ENCODE data around the gene MEAK7.

MEAK7 gene

DNA sequence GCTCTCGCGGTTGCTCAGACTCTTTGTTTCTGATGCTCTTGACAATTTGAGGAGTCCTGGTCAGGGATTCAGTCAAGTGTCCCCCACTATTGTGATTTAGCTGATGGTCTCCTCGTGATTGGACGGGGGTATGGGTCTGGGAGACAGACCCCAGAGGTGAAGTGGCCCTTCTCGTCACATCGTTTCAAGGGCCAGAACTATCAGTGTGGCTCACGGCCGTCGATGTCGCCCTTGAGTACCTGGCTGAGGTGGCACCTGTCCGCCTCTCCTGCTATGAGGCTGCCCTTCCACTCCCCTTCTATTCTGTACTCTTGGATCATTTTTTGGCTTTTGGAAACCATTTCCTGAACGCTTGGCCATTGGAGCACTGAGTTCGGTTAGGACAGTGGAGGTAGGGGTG lies 7.4 kb upstream of the MEAK7 start:
- DNase-seq (ENCODE audit: low read depth), result no peak

DNA sequence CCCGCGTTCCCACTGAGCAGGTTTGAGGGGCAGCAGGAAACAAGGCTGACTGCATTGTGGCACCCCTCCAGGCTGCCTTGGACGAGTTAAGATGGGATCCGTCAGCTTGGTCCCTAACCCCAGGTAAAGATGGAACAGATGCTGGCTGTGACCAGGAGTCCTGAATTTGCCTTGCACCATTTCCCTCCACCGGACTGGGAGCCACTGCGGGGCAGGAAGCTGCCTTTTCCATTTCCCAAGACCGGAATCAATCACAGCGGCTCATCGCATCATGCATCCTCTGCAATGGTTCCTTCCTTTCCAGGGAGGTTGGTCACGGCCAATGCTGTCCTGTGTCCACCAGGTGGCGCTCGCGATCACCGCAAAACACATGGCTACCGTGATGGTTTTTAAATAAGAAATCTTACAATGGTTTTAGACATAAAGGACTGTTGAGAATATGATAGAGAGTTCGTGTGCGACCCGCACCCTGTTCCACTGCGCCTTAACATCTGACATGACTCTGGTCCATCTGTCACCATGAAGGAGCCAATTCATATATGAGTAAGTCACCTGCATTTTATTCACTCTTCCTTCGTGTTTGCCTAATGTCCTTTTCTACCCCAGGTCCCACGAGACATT lies 6.8 kb upstream of the MEAK7 start:
- DNase-seq (ENCODE audit: low read depth), result peak; percentile 69

GRCh38 chr16:84509032-84509950 lies 4.8 kb upstream of the MEAK7 start:
- DNase-seq (ENCODE audit: low read depth), result no peak

- no peak for DNase-seq (ENCODE audit: low read depth)
Observed at GRCh38 chr16:84508502-84508901, 4.0 kb upstream of the MEAK7 start.

GRCh38 chr16:84507011-84507982 lies 2.8 kb upstream of the MEAK7 start:
- no peak for DNase-seq (ENCODE audit: low read depth)

- no peak for DNase-seq (ENCODE audit: low read depth)
Observed at GRCh38 chr16:84505249-84506187, 1.1 kb upstream of the MEAK7 start.

DNA sequence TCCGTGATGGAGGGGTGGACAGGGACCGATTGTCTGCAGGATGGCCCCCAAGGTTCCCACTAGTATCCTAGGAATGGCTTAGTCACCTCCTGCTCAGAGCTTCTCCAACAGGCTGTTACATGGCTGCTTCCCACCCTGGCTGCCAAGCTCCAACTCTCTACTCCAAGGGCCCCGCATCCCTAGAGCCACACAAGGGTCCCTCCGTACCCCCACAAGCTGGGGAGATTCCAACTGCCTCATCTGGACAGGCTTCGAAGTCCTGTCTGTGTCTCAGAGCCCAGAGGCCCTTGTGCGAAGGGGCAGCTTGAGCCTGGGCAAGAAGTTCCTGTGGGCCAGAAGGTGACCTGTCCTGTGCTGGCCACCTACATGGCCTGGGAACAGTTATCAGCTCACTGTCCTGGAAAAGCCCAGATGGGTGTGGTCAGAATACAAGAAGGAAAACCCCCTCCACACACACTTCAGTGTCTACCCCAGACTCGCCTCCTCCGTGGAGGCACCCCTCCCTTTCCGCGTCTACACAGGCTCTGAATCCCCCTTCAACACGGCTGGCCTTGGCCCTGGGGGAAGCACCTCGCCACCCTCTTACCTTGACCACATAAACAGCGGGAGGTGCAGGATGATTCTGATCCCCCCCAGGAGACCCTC lies 586 bp downstream of the MEAK7 start:
- DNase-seq (ENCODE audit: low read depth), result no peak

DNA sequence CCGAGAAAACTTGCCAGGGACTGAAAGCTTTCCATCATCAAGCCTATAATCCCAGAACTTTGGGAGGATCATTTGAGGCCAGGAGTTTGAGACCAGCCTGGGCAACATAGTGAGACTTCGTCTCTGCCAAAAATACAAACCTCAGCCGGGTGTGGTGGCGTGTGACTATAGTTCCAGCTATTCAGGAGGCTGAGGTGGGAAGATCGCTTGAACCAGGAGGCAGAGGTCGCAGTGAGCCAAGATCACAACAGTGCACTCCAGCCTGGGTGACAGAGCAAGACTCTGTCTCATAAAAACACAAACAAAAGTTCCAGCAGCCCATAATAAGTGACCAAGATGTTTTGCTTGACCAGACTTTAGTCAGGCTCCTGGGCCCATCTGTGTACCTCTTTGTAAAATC lies 1.9 kb downstream of the MEAK7 start:
- no peak for DNase-seq (ENCODE audit: low read depth)

- no peak for DNase-seq (ENCODE audit: low read depth)
Observed at GRCh38 chr16:84502075-84502474, 2.4 kb downstream of the MEAK7 start.

GRCh38 chr16:84501077-84501735 lies 3.3 kb downstream of the MEAK7 start:
- no peak for DNase-seq (ENCODE audit: low read depth)

DNA sequence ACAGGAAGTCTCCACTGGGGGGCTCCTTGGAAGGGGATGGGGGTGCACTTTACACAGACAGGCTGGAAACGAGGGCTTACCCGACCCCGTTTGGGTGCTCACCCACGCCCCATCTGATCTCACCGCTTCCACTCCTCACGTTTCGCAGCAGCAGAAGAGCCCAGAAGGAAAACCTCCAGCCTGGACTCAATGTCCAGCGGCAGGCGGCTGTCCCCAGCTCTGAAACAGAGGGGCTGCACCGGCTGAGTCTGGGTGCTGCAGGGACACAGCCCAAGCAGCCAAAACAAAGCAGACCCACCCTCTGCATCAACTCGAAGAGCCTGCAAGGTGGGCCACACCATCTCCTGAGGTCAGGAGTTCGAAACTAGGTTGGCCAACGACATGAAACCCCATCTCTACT lies 3.9 kb downstream of the MEAK7 start:
- DNase-seq (ENCODE audit: low read depth), result no peak

GRCh38 chr16:84499638-84500037 lies 4.8 kb downstream of the MEAK7 start:
- no peak for DNase-seq (ENCODE audit: low read depth)

- no peak for DNase-seq (ENCODE audit: low read depth)
Observed at GRCh38 chr16:84498859-84499620, 5.4 kb downstream of the MEAK7 start.

GRCh38 chr16:84498223-84498610 lies 6.2 kb downstream of the MEAK7 start:
- DNase-seq (ENCODE audit: low read depth), result no peak

DNA sequence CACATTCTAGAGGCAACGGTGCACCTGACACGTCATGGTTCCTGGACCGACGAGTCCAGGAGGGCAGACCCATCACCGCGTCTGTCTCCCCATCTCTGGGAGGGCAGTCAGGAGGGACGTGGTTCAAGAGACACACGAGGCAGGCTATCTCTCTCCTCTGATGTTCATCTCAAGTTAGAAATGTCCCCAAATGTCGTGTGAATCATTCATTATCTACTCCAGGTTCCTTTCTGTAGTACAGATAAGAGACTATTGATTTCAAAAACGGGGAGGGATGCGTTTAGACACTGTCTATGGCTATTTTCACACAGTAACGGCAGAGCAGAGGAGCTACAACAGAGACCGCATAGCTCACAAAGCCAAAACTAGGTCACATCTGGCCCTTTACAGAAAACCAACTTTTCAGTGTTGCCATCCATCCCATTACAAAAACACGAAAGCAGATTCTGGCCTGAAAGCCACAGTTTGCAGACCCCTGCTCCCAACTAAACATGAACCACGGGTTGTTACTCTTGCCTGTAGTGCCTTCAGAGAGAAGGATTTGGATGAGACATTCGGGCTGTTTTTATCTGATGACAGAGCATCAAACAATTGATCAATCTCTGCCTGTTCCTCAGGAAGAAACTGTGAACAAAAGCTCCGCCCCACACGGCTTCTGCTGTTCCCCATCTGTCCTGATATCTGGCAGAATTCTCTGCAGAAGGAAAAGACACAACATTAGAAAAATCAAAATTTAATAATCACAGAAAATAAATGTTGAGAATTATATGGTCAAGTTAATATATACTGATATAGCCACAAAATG lies 6.8 kb downstream of the MEAK7 start:
- DNase-seq (ENCODE audit: low read depth), result no peak

- DNase-seq (ENCODE audit: low read depth), result no peak
Observed at GRCh38 chr16:84496991-84497390, 7.5 kb downstream of the MEAK7 start.

DNA sequence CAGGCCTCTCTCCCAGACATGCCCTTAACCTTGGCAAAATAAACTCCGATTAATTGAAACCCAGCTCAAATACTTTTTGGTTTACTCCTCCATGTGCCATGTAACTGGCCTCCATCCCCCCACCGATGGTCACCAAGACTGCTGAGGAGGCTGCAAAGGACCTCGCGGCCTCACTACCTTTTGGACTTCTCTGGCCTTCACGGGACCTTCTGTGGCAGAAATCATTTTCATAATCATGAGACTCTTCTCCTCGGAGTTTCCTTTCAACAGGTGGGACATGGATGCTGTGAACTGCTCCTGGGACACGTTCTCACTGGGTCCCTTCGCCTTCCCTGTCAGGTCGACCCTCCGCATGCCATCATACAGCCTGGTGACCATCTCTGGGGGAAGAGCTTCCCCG lies 9.0 kb downstream of the MEAK7 start:
- DNase-seq (ENCODE audit: low read depth), result no peak

DNA sequence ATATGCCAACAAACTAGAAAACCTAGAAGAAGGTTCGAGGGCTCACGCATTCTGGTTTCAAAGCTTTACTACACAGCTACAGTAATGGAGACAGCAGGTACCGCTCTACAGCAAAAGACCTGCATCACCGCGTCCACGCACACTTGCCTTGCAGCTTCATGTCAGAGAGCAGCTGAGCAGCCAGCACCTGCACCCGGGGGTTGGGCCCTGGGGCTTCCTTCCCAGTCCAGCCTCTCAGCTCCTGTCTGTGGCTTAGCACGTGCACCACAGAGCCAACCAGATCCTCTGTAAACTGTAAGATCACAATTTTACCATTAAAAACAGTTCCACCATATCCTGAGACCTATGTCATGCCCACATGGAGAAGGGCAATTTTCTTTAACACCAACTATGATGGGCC lies 15.3 kb downstream of the MEAK7 start:
- no peak for DNase-seq (ENCODE audit: low read depth)

- DNase-seq (ENCODE audit: low read depth), result no peak
Observed at GRCh38 chr16:84487358-84487757, 17.1 kb downstream of the MEAK7 start.

Data from stromal cell of bone marrow (primary cell).